SK-N-MC (cell line): Measurements from ENCODE around the gene LTBP4.

Experiments
- EZH2 ChIP-seq: fragments of 200-600 bp; sonication (generic); IDR thresholded peaks from one replicate; pipeline ENCODE4 v1.6.1; 2017; ENCODE audit warnings: antibody characterized with exemption
- FOXP2 ChIP-seq: optimal IDR thresholded peaks from 2 replicates; pipeline ENCODE3; 2011; ENCODE audit warnings: mild to moderate bottlenecking, moderate library complexity; ENCODE audit not compliant: insufficient read depth; ENCODE audit errors: extremely low read length, control extremely low read depth
- POLR2AphosphoS5 ChIP-seq: IDR thresholded peaks from 2 replicates; pipeline ENCODE4 v1.6.1; 2012; ENCODE audit warnings: mild to moderate bottlenecking, low read depth, low read length, borderline replicate concordance

- TF ChIP-seq EZH2 (no peak), POLR2AphosphoS5 (peak; percentile 25; the same call in 1 of the 2 replicates), FOXP2 (no peak)
Measured at GRCh38 chr19:40613690-40614621, 12.8 kb downstream of the LTBP4 start.
